ENCODE measurements around the gene PLCB3.

Gene PLCB3

GRCh38 chr11:64252003-64252872, 908 bp downstream of the PLCB3 start:
- DNase-seq: peak; percentile 61

- DNase-seq: no peak
Observed at GRCh38 chr11:64253043-64253442, 1.7 kb downstream of the PLCB3 start.

- no peak for DNase-seq
Observed at GRCh38 chr11:64253481-64253880, 2.2 kb downstream of the PLCB3 start.

GRCh38 chr11:64254326-64254725, 3.0 kb downstream of the PLCB3 start:
- DNase-seq: no peak

GRCh38 chr11:64255135-64256128, 4.1 kb downstream of the PLCB3 start:
- no peak for DNase-seq

GRCh38 chr11:64256300-64256699, 5.0 kb downstream of the PLCB3 start:
- DNase-seq: no peak

- DNase-seq: no peak
Observed at GRCh38 chr11:64258356-64258755, 7.0 kb downstream of the PLCB3 start.

GRCh38 chr11:64258946-64259532, 7.7 kb downstream of the PLCB3 start:
- DNase-seq: no peak

GRCh38 chr11:64259533-64260067, 8.3 kb downstream of the PLCB3 start:
- DNase-seq: peak; percentile 66

- DNase-seq: no peak
Observed at GRCh38 chr11:64260147-64260708, 8.9 kb downstream of the PLCB3 start.

- DNase-seq: no peak
Observed at GRCh38 chr11:64261556-64262080, 10.3 kb downstream of the PLCB3 start.

- no peak for DNase-seq
Observed at GRCh38 chr11:64262271-64263002, 11.1 kb downstream of the PLCB3 start.

GRCh38 chr11:64263021-64263946, 12.0 kb downstream of the PLCB3 start:
- no peak for DNase-seq

GRCh38 chr11:64263947-64264317, 12.6 kb downstream of the PLCB3 start:
- no peak for DNase-seq

GRCh38 chr11:64264371-64264852, 13.1 kb downstream of the PLCB3 start:
- DNase-seq: no peak

GRCh38 chr11:64265176-64266160, 14.1 kb downstream of the PLCB3 start:
- no peak for DNase-seq

- no peak for DNase-seq
Observed at GRCh38 chr11:64266339-64266738, 15.0 kb downstream of the PLCB3 start.

GRCh38 chr11:64267207-64267945, 16.0 kb downstream of the PLCB3 start:
- no peak for DNase-seq
